GM12891 (cell line): ENCODE data around the gene RUBCN.

Experiments used
- POLR2A ChIP-seq: IDR thresholded peaks from 2 replicates; pipeline ENCODE4 v1.6.1; 2011; ENCODE audit warnings: low read depth, low read length, control low read depth
- POLR2AphosphoS5 ChIP-seq: IDR thresholded peaks from 2 replicates; pipeline ENCODE4 v1.6.1; 2011; ENCODE audit warnings: low read depth, low read length, control low read depth
- POU2F2 ChIP-seq: IDR thresholded peaks from 2 replicates; pipeline ENCODE4 v1.6.1; 2011; ENCODE audit warnings: low read depth, mild to moderate bottlenecking, control low read depth, low read length, moderate library complexity
- SPI1 ChIP-seq: IDR thresholded peaks from 2 replicates; pipeline ENCODE4 v1.6.1; 2011; ENCODE audit warnings: low read depth, low read length, control low read depth
- TAF1 ChIP-seq: IDR thresholded peaks from 2 replicates; pipeline ENCODE4 v1.6.1; 2011; ENCODE audit warnings: low read depth, low read length, control low read depth

DNA sequence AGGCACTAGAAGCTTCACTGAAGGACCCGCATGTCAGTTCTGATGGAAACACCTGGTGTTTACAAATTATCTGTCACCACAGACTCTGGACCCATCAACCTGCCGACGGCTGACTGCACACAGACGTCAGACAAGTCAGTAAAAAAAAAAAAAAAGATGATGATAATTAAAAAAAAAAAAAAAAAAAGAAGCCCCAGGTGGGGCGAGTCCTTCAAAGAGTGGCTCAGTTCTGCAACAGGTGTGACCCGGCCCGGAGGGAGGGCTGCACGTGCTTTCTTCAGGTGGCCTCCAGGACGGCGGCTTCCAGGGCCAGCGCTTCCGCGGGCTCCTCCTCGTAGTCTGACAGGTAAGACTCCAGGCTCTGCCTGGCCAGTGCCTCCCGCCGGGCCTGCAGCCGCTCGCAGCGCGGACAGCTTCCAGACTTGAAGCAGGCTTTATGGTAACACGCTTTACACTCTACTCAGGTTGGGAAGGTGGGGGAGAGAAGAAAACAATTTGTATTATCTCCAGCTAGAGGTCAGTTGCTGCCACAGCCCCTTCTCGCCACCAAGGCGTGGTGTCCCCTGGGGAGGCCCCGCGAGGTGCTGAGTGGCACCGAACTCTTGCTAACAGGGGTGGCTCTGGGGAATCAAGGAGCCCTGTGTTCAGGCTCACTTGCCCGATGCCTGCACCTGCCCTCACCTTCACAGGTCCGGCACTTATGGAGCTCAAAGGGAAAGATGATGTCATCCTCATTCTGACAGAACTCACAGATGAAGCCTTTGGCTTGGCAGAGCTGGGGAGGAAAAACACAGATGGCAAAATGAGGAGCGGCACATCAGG lies 61.8 kb downstream of the RUBCN start:
- TF ChIP-seq POLR2AphosphoS5 (no peak), POLR2A (no peak), TAF1 (no peak), POU2F2 (no peak), SPI1 (no peak)
